Sigmoid colon (tissue), 7 donors: ENCODE measurements around the gene AUTS2. TPM values are rescaled to one million over a fixed set of nuclear protein-coding genes. Genes with fewer than 3 reads are reported as not detected.

Experiments
- DNase-seq: peaks from one replicate; pipeline ENCODE4 v3.0.0-alpha.2; 2019
- H3K27ac ChIP-seq, 4 donors: fragments of 200-600 bp; sonication (generic); one replicate each; pipeline ENCODE4 v1.5.1; 2016 to 2019; ENCODE audit warnings: mild to moderate bottlenecking in 1 of 4
- H3K27me3 ChIP-seq, 3 donors: fragments of 200-600 bp; sonication (generic); one replicate each; pipeline ENCODE4 v1.5.1; 2019; ENCODE audit warnings: mild to moderate bottlenecking in 1 of 3
- H3K36me3 ChIP-seq, 4 donors: fragments of 200-600 bp; sonication (generic); one replicate each; pipeline ENCODE4 v1.5.1; 2016 to 2019
- H3K4me1 ChIP-seq, 4 donors: fragments of 200-600 bp; sonication (generic); one replicate each; pipeline ENCODE4 v1.5.1; 2017 to 2019
- H3K4me3 ChIP-seq, 4 donors: fragments of 200-600 bp; sonication (generic); one replicate each; pipeline ENCODE4 v1.5.1; 2017 to 2019; ENCODE audit warnings: mild to moderate bottlenecking in 2 of 4, moderate library complexity in 1 of 4
- H3K9me3 ChIP-seq, 4 donors: fragments of 200-600 bp in 3 of 4; sonication (generic) in 3 of 4; one replicate each; pipeline versions ENCODE4 v1.5.1 to v1.6.1; 2013 to 2019
- CTCF ChIP-seq, 4 experiments: fragments of 450-650 bp in 3 of 4; fragments of 200-600 bp in 1 of 4; IDR thresholded peaks; one replicate each; pipeline ENCODE4 v1.5.1; 2016 to 2019; ENCODE audit warnings: antibody characterized with exemption in 4 of 4, mild to moderate bottlenecking in 3 of 4, moderate library complexity in 2 of 4
- EP300 ChIP-seq, 4 donors: sonication (generic); formaldehyde crosslinking; IDR thresholded peaks; one replicate each; pipeline ENCODE4 v1.6.1; 2017; ENCODE audit warnings: antibody characterized with exemption in 4 of 4
- POLR2A ChIP-seq, 2 donors: fragments of 450-650 bp; IDR thresholded peaks; one replicate each; pipeline ENCODE4 v1.6.1; 2016; ENCODE audit warnings: antibody characterized with exemption in 2 of 2, mild to moderate bottlenecking in 2 of 2, moderate library complexity in 2 of 2
- POLR2AphosphoS5 ChIP-seq, 4 donors: sonication (generic); formaldehyde crosslinking; IDR thresholded peaks; one replicate each; pipeline ENCODE4 v1.6.1; 2017; ENCODE audit warnings: antibody characterized with exemption in 4 of 4
- WGBS, 2 donors: extraction: QIAGEN DNeasy Blood & Tissue Kit; methylation state at CpG; one replicate each; pipeline ENCODE4 v1.1.7; 2013; 5-methylcytosine and 5-hydroxymethylcytosine counted together
- intact Hi-C: fragments of 100-400 bp; cut with DNase I; formaldehyde crosslinking; loops from one replicate; pipeline ENCODE4 v1.15.1; 2023
- polyA plus RNA-seq, 3 donors: library from polyadenylated mRNA; stranded (reverse); fragments of 200-250 nt; gene quantifications; one replicate each; pipeline ENCODE4 v1.2.3, GENCODE V29; 2013
- total RNA-seq, 4 donors: library from RNA; depleted of rRNA; stranded (reverse); fragments of >200 nt; gene quantifications; one replicate each; pipeline ENCODE4 v1.1.0, GENCODE V29; 2016
- donor health status: healthy with polysubstance abuse.
- donor health status: Bipolar disorder and iron deficiency.
- donor health status: healthy.

Gene AUTS2
- total and polyA plus RNA-seq, 7 donors, result 3.6 to 55.7 (median 25.5) TPM

GRCh38 chr7:70312336-70312735 is 714.1 kb downstream of the AUTS2 start:
- H3K4me3 ChIP-seq, result no peak overlapping the region
- 74 to 86% methylated on average over 1 of the region's 1 CpG for WGBS, 2 donors
- H3K36me3 ChIP-seq, result no peaks in the 10 kb centered on the region
- H3K27me3 ChIP-seq, result no peaks in the 10 kb centered on the region
- H3K4me1 ChIP-seq, result peaks cover 0 to 6% (median under 1%) of the 10 kb centered on the region in 4 donors
- H3K9me3 ChIP-seq, result no peaks in the 10 kb centered on the region
- intact Hi-C loops, result no loop called here
- TF ChIP-seq CTCF (IDR thresholded peaks at IDR 0.05), result no peak
- TF ChIP-seq POLR2A (IDR thresholded peaks at IDR 0.05), result no peak
- TF ChIP-seq EP300 (IDR thresholded peaks at IDR 0.05), result no peak
- TF ChIP-seq POLR2AphosphoS5 (IDR thresholded peaks at IDR 0.05), result no peak
- no peak for DNase-seq
- H3K27ac ChIP-seq, result no peak overlapping the region

GRCh38 chr7:70313271-70313670 is 715.0 kb downstream of the AUTS2 start:
- no peaks in the 10 kb centered on the region for H3K27me3 ChIP-seq
- DNase-seq, result no peak
- intact Hi-C loops, result no loop called here
- H3K4me1 ChIP-seq, result peaks cover 0 to 11% (median 2%) of the 10 kb centered on the region in 4 donors
- no peaks in the 10 kb centered on the region for H3K36me3 ChIP-seq
- WGBS, 2 donors, result 90 to 92% methylated on average over 3 of the region's 3 CpGs
- no peak for TF ChIP-seq EP300 (IDR thresholded peaks at IDR 0.05)
- TF ChIP-seq POLR2AphosphoS5 (IDR thresholded peaks at IDR 0.05), result no peak
- no peak for TF ChIP-seq POLR2A (IDR thresholded peaks at IDR 0.05)
- no peak for TF ChIP-seq CTCF (IDR thresholded peaks at IDR 0.05)
- H3K27ac ChIP-seq, result no peak overlapping the region
- H3K9me3 ChIP-seq, result no peaks in the 10 kb centered on the region
- no peak overlapping the region for H3K4me3 ChIP-seq

GRCh38 chr7:70313687-70314086 is 715.4 kb downstream of the AUTS2 start:
- intact Hi-C loops, result no loop called here
- H3K4me3 ChIP-seq, result no peak overlapping the region
- no peaks in the 10 kb centered on the region for H3K9me3 ChIP-seq
- 92 to 94% methylated on average over 10 of the region's 10 CpGs for WGBS, 2 donors
- no peak overlapping the region for H3K27ac ChIP-seq
- H3K27me3 ChIP-seq, result no peaks in the 10 kb centered on the region
- peaks cover 0 to 15% (median 6%) of the 10 kb centered on the region in 4 donors for H3K4me1 ChIP-seq
- no peak for DNase-seq
- H3K36me3 ChIP-seq, result no peaks in the 10 kb centered on the region
- TF ChIP-seq POLR2AphosphoS5 (IDR thresholded peaks at IDR 0.05), result no peak
- no peak for TF ChIP-seq POLR2A (IDR thresholded peaks at IDR 0.05)

- TF ChIP-seq EP300 (IDR thresholded peaks at IDR 0.05) (no peak), POLR2AphosphoS5 (IDR thresholded peaks at IDR 0.05) (no peak), CTCF (IDR thresholded peaks at IDR 0.05) (no peak), POLR2A (IDR thresholded peaks at IDR 0.05) (no peak)
- no peak for DNase-seq
- Histone ChIP-seq H3K27me3 (no peaks in the 10 kb centered on the region), H3K4me3 (no peak overlapping the region), H3K9me3 (no peaks in the 10 kb centered on the region), H3K36me3 (no peaks in the 10 kb centered on the region), H3K4me1 (peaks cover 0 to 15% (median 9%) of the 10 kb centered on the region in 4 donors), H3K27ac (no peak overlapping the region)
- intact Hi-C loops, result no loop called here
- 93% methylated on average over 2 of the region's 2 CpGs for WGBS, 2 donors
Measured at GRCh38 chr7:70314221-70314620, 715.9 kb downstream of the AUTS2 start.

GRCh38 chr7:70316745-70317144 is 718.5 kb downstream of the AUTS2 start:
- Histone ChIP-seq H3K4me1 (peaks cover 0 to 15% (median 10%) of the 10 kb centered on the region in 4 donors), H3K9me3 (no peaks in the 10 kb centered on the region), H3K27ac (no peak overlapping the region), H3K36me3 (no peaks in the 10 kb centered on the region), H3K4me3 (no peak overlapping the region), H3K27me3 (no peaks in the 10 kb centered on the region)
- WGBS, 2 donors, result 79 to 87% methylated on average over 7 of the region's 7 CpGs
- intact Hi-C loops, result no loop called here
- no peak for TF ChIP-seq EP300 (IDR thresholded peaks at IDR 0.05)
- DNase-seq, result no peak

- TF ChIP-seq POLR2A (IDR thresholded peaks at IDR 0.05) (no peak), CTCF (IDR thresholded peaks at IDR 0.05) (no peak), POLR2AphosphoS5 (IDR thresholded peaks at IDR 0.05) (no peak), EP300 (IDR thresholded peaks at IDR 0.05) (no peak)
- no peak for DNase-seq
- Histone ChIP-seq H3K36me3 (no peaks in the 10 kb centered on the region), H3K4me1 (peaks cover 0 to 15% (median 10%) of the 10 kb centered on the region in 4 donors), H3K9me3 (no peaks in the 10 kb centered on the region), H3K27ac (no peak overlapping the region), H3K4me3 (no peak overlapping the region), H3K27me3 (no peaks in the 10 kb centered on the region)
- WGBS, 2 donors, result 78 to 84% methylated on average over 2 of the region's 2 CpGs
- intact Hi-C loops, result no loop called here
Measured at GRCh38 chr7:70317356-70317755, 719.1 kb downstream of the AUTS2 start.
